ENCODE data around the gene KMO.

The KMO gene

GRCh38 chr1:241598249-241598648 lies 66.1 kb downstream of the KMO start:
- no peak for DNase-seq

- no peak for DNase-seq
Measured at GRCh38 chr1:241600496-241600901, 68.3 kb downstream of the KMO start.

GRCh38 chr1:241603731-241604245 lies 71.6 kb downstream of the KMO start:
- no peak for DNase-seq

GRCh38 chr1:241605146-241605805 lies 73.1 kb downstream of the KMO start:
- no peak for DNase-seq

GRCh38 chr1:241606544-241606943 lies 74.4 kb downstream of the KMO start:
- DNase-seq: no peak

GRCh38 chr1:241607497-241607896 lies 75.3 kb downstream of the KMO start:
- DNase-seq: no peak

GRCh38 chr1:241608379-241609033 lies 76.3 kb downstream of the KMO start:
- no peak for DNase-seq

GRCh38 chr1:241610056-241610815 lies 78.1 kb downstream of the KMO start:
- DNase-seq: no peak

GRCh38 chr1:241611063-241611462 lies 78.9 kb downstream of the KMO start:
- no peak for DNase-seq

GRCh38 chr1:241611736-241612135 lies 79.6 kb downstream of the KMO start:
- no peak for DNase-seq

GRCh38 chr1:241612533-241613477 lies 80.6 kb downstream of the KMO start:
- no peak for DNase-seq

GRCh38 chr1:241614144-241614543 lies 82.0 kb downstream of the KMO start:
- DNase-seq: no peak

- no peak for DNase-seq
Measured at GRCh38 chr1:241614572-241614971, 82.4 kb downstream of the KMO start.

GRCh38 chr1:241615043-241615974 lies 83.1 kb downstream of the KMO start:
- no peak for DNase-seq

GRCh38 chr1:241617426-241617825 lies 85.2 kb downstream of the KMO start:
- DNase-seq: no peak

- DNase-seq: no peak
Measured at GRCh38 chr1:241622669-241623068, 90.5 kb downstream of the KMO start.

- DNase-seq: no peak
Measured at GRCh38 chr1:241624935-241625334, 92.8 kb downstream of the KMO start.

GRCh38 chr1:241627453-241628259 lies 95.5 kb downstream of the KMO start:
- DNase-seq: peak; percentile 39

GRCh38 chr1:241630005-241630404 lies 97.8 kb downstream of the KMO start:
- no peak for DNase-seq

- DNase-seq: no peak
Measured at GRCh38 chr1:241630476-241630875, 98.3 kb downstream of the KMO start.

GRCh38 chr1:241630899-241631298 lies 98.7 kb downstream of the KMO start:
- DNase-seq: no peak

Measured in activated gamma-delta T cell treated with Interleukin-2 at 50 U/mL for 16 hours (primary cell).